AG04449 (cell line): Measurements from ENCODE around the gene ACP3.

Experiments
- CTCF ChIA-PET: fragments of 350-600 bp; formaldehyde crosslinking; extraction: SDS; loops from one replicate; lab custom pipeline; 2021; ENCODE audit warnings: antibody characterized with exemption; lab: Yijun Ruan, JAX
- POLR2A ChIA-PET: fragments of 400-600, 350-600 bp; formaldehyde crosslinking; extraction: SDS; loops from one replicate; lab custom pipeline; 2020; ENCODE audit warnings: antibody characterized with exemption, inconsistent platforms; lab: Yijun Ruan, JAX
- DNase-seq: peaks from one replicate; pipeline ENCODE4 v3.0.0-alpha.2; 2010; ENCODE audit warnings: low read depth, low spot score
- H3K4me3 ChIP-seq: 2 replicates; pipeline ENCODE4 v1.5.1; 2011; ENCODE audit warnings: low read depth, mild to moderate bottlenecking, control low read depth, low read length
- TF ChIP-seq, protein P1 (sequence below): IDR thresholded peaks from one replicate; pipeline ENCODE4 v1.5.1; 2011; ENCODE audit warnings: mild to moderate bottlenecking, moderate library complexity, low read length, control low read depth, inconsistent platforms; ENCODE audit not compliant: insufficient read depth; ENCODE audit errors: missing control alignments

The ACP3 gene

GRCh38 chr3:132283440-132283839 is 33.8 kb upstream of the ACP3 start:
- TF ChIP-seq, protein P1, sequence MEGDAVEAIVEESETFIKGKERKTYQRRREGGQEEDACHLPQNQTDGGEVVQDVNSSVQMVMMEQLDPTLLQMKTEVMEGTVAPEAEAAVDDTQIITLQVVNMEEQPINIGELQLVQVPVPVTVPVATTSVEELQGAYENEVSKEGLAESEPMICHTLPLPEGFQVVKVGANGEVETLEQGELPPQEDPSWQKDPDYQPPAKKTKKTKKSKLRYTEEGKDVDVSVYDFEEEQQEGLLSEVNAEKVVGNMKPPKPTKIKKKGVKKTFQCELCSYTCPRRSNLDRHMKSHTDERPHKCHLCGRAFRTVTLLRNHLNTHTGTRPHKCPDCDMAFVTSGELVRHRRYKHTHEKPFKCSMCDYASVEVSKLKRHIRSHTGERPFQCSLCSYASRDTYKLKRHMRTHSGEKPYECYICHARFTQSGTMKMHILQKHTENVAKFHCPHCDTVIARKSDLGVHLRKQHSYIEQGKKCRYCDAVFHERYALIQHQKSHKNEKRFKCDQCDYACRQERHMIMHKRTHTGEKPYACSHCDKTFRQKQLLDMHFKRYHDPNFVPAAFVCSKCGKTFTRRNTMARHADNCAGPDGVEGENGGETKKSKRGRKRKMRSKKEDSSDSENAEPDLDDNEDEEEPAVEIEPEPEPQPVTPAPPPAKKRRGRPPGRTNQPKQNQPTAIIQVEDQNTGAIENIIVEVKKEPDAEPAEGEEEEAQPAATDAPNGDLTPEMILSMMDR = no peak
- CTCF ChIA-PET = interaction anchor here (0.9 to 1.5 kb wide), 5 partner anchors 14 to 68 kb away, joined by 3 to 7 read pairs (median 3); no protein-coding TSS in a partner anchor
- POLR2A ChIA-PET = no interaction called here
- H3K4me3 ChIP-seq = no peak overlapping the region
- DNase-seq = no peak

DNA sequence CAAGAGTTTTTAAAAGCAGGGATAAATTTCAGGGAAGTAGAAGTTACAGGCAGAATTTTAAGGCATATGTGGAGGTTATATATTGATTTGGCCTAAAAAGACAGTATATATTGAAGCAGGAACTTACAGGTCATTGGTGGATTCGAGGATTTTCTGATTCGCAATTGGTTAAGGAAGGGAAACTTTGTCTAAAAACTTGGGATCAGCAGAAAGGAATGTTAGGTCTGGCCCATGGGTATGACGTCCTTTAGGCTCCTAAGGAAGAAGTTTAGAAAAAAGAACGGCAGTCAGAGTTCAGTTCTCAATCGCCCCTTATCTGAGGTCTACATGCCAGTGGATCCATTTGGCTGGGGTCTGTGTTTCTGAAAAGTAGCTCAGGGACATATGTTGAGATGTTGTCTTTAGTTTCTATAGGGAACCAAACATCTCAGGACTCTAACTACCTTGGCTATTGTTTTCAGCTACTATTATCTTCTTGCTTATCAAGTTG is 33.2 kb upstream of the ACP3 start:
- ChIA-PET POLR2A (no interaction called here), CTCF (interaction anchor here (0.9 to 1.4 kb wide), 4 partner anchors 15 to 68 kb away, joined by 3 to 7 read pairs (median 4); no protein-coding TSS in a partner anchor)
- no peak for DNase-seq
- TF ChIP-seq, protein P1 = no peak
- no peak overlapping the region for H3K4me3 ChIP-seq

DNA sequence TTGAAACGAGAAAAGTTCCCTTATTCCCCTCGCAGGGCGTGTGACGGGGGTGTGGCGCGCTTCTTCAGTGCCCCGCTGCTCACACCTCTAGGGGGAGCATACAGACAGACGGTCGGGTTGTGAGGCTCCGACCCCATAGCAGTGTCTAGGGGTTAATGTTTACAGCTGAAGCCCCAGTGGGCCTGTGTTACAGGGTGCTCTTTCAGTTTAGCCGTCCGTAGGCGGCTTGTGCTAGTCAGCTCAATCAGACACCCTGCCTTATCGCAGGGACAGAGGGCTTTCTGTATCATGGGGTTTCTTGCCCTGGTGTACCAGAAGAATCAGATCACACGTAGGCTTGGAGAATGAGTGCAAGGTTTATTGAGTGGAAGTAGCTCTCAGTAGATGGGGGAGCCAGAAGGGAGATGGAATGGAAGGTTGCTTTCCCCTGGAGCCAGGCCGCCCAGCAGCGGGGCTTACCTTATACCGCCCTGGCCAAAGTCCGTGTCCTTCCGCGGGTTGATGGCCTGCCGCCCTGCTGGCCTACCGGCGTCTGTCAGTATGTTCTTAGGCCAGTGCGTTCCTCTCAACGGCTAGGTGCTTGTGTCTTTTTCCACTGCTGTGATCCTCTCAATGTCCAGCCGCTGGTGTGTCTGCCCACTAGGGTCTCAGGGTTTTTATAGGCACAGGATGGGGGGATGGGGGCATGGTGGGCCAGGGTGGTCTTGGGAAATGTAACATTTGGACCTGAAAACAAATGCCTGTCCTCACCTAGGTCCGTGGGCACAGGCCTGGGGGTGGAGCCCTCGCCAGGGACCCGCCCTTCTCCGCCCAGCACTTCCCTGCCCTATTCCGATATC is 32.2 kb upstream of the ACP3 start:
- ChIA-PET POLR2A (no interaction called here), CTCF (no interaction called here)
- no peak overlapping the region for H3K4me3 ChIP-seq
- TF ChIP-seq, protein P1 = no peak
- no peak for DNase-seq

GRCh38 chr3:132285620-132285945 is 31.6 kb upstream of the ACP3 start:
- no peak for DNase-seq
- CTCF ChIA-PET = no interaction called here
- TF ChIP-seq, protein P1 = no peak
- POLR2A ChIA-PET = no interaction called here
- no peak overlapping the region for H3K4me3 ChIP-seq

- ChIA-PET CTCF (no interaction called here), POLR2A (no interaction called here)
- TF ChIP-seq, protein P1 = no peak
- no peak for DNase-seq
- H3K4me3 ChIP-seq = no peak overlapping the region
These were observed 31.2 kb upstream of the ACP3 start for GRCh38 chr3:132286035-132286434.

GRCh38 chr3:132288357-132288756 is 28.9 kb upstream of the ACP3 start:
- TF ChIP-seq, protein P1 = no peak
- POLR2A ChIA-PET = no interaction called here
- no peak overlapping the region for H3K4me3 ChIP-seq
- DNase-seq = no peak
- CTCF ChIA-PET = no interaction called here
